OCI-LY1 (cell line): ENCODE data around the gene SLC31A1.

Experiments
- H2AFZ ChIP-seq: fragments of 200-600 bp; sonication (generic), shearing (Covaris generic); 2 replicates; pipeline ENCODE4 v1.6.0; 2014; ENCODE audit warnings: antibody characterized with exemption, mild to moderate bottlenecking, low read length
- H3F3A ChIP-seq: fragments of 200-600 bp; sonication (generic), shearing (Covaris generic); 2 replicates; pipeline ENCODE4 v1.6.0; 2014; ENCODE audit warnings: mild to moderate bottlenecking, antibody characterized with exemption, low read length, moderate library complexity; ENCODE audit not compliant: insufficient read depth
- H3K27ac ChIP-seq: fragments of 200-600 bp; sonication (generic); 2 replicates; pipeline ENCODE4 v1.5.1; 2014; ENCODE audit warnings: low read length, mixed run types, mild to moderate bottlenecking, low read depth; ENCODE audit not compliant: poor library complexity, severe bottlenecking
- H3K27me3 ChIP-seq: fragments of 200-600 bp; sonication (generic); 2 replicates; pipeline ENCODE4 v1.6.0; 2014; ENCODE audit warnings: antibody characterized with exemption, mild to moderate bottlenecking, low read length, moderate library complexity; ENCODE audit not compliant: insufficient read depth
- H3K36me3 ChIP-seq: fragments of 200-600 bp; sonication (generic); 2 replicates; pipeline ENCODE4 v1.6.1; 2014; ENCODE audit warnings: mild to moderate bottlenecking, antibody characterized with exemption, low read length, moderate library complexity, mixed read lengths; ENCODE audit not compliant: insufficient read depth
- H3K4me1 ChIP-seq: fragments of 200-600 bp; sonication (generic); 2 replicates; pipeline ENCODE4 v1.5.1; 2014; ENCODE audit warnings: mild to moderate bottlenecking, low read length, moderate library complexity; ENCODE audit not compliant: insufficient read depth, severe bottlenecking
- H3K4me2 ChIP-seq: fragments of 200-600 bp; sonication (generic), shearing (Covaris generic); 2 replicates; pipeline ENCODE4 v1.6.1; 2014; ENCODE audit warnings: low read length
- H3K4me3 ChIP-seq: fragments of 200-600 bp; sonication (generic); 2 replicates; pipeline ENCODE4 v1.5.1; 2014; ENCODE audit warnings: low read length, low read depth, mild to moderate bottlenecking, mixed read lengths; ENCODE audit not compliant: poor library complexity, severe bottlenecking
- H3K79me2 ChIP-seq: fragments of 200-600 bp; shearing (Covaris generic); 2 replicates; pipeline ENCODE4 v1.6.1; 2016; ENCODE audit warnings: mixed run types, low read length, mixed read lengths; ENCODE audit not compliant: insufficient read depth
- H3K9ac ChIP-seq: fragments of 200-600 bp; sonication (generic), shearing (Covaris generic); 2 replicates; pipeline ENCODE4 v1.6.1; 2014; ENCODE audit warnings: mild to moderate bottlenecking, low read length, mixed read lengths
- H3K9me2 ChIP-seq: fragments of 200-600 bp; sonication (generic), shearing (Covaris generic); 2 replicates; pipeline ENCODE4 v1.6.1; 2014; ENCODE audit warnings: low read depth, mild to moderate bottlenecking, low read length, mixed read lengths
- H3K9me3 ChIP-seq: fragments of 200-600 bp; shearing (Covaris generic); 2 replicates; pipeline ENCODE4 v1.6.1; 2014; ENCODE audit warnings: low read length, mixed read lengths
- H4K20me1 ChIP-seq: fragments of 200-600 bp; sonication (generic), shearing (Covaris generic); 2 replicates; pipeline ENCODE4 v1.6.0; 2016; ENCODE audit warnings: mild to moderate bottlenecking, low read length; ENCODE audit not compliant: insufficient read depth
- CTCF ChIP-seq: fragments of 200-600 bp; sonication (generic), shearing (Covaris generic); IDR thresholded peaks from 2 replicates; pipeline ENCODE4 v1.5.1; 2017; ENCODE audit warnings: mild to moderate bottlenecking, antibody characterized with exemption, low read length, moderate library complexity, mixed read lengths
- EZH2 ChIP-seq: fragments of 200-600 bp; sonication (generic), shearing (Covaris generic); IDR thresholded peaks from 2 replicates; pipeline ENCODE4 v1.8.0; 2017; ENCODE audit warnings: borderline replicate concordance, mixed run types, mild to moderate bottlenecking, antibody characterized with exemption, low read length, moderate library complexity, mixed read lengths

The SLC31A1 gene

GRCh38 chr9:113181165-113181564, 40.2 kb upstream of the SLC31A1 start:
- Histone ChIP-seq H2AFZ (no peak overlapping the region), H3K9ac (no peak overlapping the region), H3K36me3 (peaks cover 95% of the 10 kb centered on the region), H3K27me3 (no peaks in the 10 kb centered on the region), H3K4me2 (no peak overlapping the region), H3K79me2 (no peaks in the 10 kb centered on the region), H3K9me3 (no peaks in the 10 kb centered on the region), H3K9me2 (no peaks in the 10 kb centered on the region), H4K20me1 (no peaks in the 10 kb centered on the region), H3K4me1 (no peaks in the 10 kb centered on the region), H3K4me3 (no peak overlapping the region), H3F3A (no peaks in the 10 kb centered on the region), H3K27ac (no peak overlapping the region)
- TF ChIP-seq EZH2 (no peak), CTCF (no peak)

GRCh38 chr9:113183956-113184488, 37.3 kb upstream of the SLC31A1 start:
- no peak overlapping the region for H3K9ac ChIP-seq
- no peaks in the 10 kb centered on the region for H4K20me1 ChIP-seq
- no peaks in the 10 kb centered on the region for H3K9me2 ChIP-seq
- H3K4me3 ChIP-seq: no peak overlapping the region
- TF ChIP-seq EZH2: no peak
- H3F3A ChIP-seq: no peaks in the 10 kb centered on the region
- peaks cover 95% of the 10 kb centered on the region for H3K36me3 ChIP-seq
- no peaks in the 10 kb centered on the region for H3K27me3 ChIP-seq
- no peak overlapping the region for H3K4me2 ChIP-seq
- H3K4me1 ChIP-seq: no peaks in the 10 kb centered on the region
- H2AFZ ChIP-seq: no peak overlapping the region
- no peaks in the 10 kb centered on the region for H3K79me2 ChIP-seq
- H3K27ac ChIP-seq: no peak overlapping the region
- no peaks in the 10 kb centered on the region for H3K9me3 ChIP-seq

GRCh38 chr9:113184539-113184938, 36.8 kb upstream of the SLC31A1 start:
- Histone ChIP-seq H2AFZ (no peak overlapping the region), H3K79me2 (no peaks in the 10 kb centered on the region), H3K27me3 (no peaks in the 10 kb centered on the region), H3K9me3 (no peaks in the 10 kb centered on the region), H3K9me2 (no peaks in the 10 kb centered on the region), H3K9ac (no peak overlapping the region), H4K20me1 (no peaks in the 10 kb centered on the region), H3K4me3 (no peak overlapping the region), H3K4me1 (no peaks in the 10 kb centered on the region), H3K27ac (no peak overlapping the region), H3F3A (no peaks in the 10 kb centered on the region), H3K36me3 (peaks cover 94% of the 10 kb centered on the region), H3K4me2 (no peak overlapping the region)
- TF ChIP-seq EZH2 (no peak), CTCF (no peak)

GRCh38 chr9:113185271-113185670, 36.1 kb upstream of the SLC31A1 start:
- H3K4me3 ChIP-seq: no peak overlapping the region
- no peaks in the 10 kb centered on the region for H3K79me2 ChIP-seq
- no peak overlapping the region for H3K27ac ChIP-seq
- H3K9ac ChIP-seq: no peak overlapping the region
- H3K4me2 ChIP-seq: no peak overlapping the region
- no peaks in the 10 kb centered on the region for H3F3A ChIP-seq
- H3K36me3 ChIP-seq: peaks cover 93% of the 10 kb centered on the region
- TF ChIP-seq CTCF (no peak), EZH2 (no peak)
- no peaks in the 10 kb centered on the region for H3K9me2 ChIP-seq
- H4K20me1 ChIP-seq: no peaks in the 10 kb centered on the region
- no peaks in the 10 kb centered on the region for H3K4me1 ChIP-seq
- H3K9me3 ChIP-seq: no peaks in the 10 kb centered on the region
- no peaks in the 10 kb centered on the region for H3K27me3 ChIP-seq
- H2AFZ ChIP-seq: no peak overlapping the region
